ENCODE results near the gene PCNP. TPM values are rescaled to one million over a fixed set of nuclear protein-coding genes. Genes with fewer than 3 reads are reported as not detected.
"Not testable (repeated sequence)": the region's sequence is repeated elsewhere in the genome, so short reads cannot be mapped to it uniquely, and the experiment has no call there.

Gene PCNP
- total and polyA plus RNA-seq, 2 experiments from 2014 or later: 134 to 185 TPM

DNA sequence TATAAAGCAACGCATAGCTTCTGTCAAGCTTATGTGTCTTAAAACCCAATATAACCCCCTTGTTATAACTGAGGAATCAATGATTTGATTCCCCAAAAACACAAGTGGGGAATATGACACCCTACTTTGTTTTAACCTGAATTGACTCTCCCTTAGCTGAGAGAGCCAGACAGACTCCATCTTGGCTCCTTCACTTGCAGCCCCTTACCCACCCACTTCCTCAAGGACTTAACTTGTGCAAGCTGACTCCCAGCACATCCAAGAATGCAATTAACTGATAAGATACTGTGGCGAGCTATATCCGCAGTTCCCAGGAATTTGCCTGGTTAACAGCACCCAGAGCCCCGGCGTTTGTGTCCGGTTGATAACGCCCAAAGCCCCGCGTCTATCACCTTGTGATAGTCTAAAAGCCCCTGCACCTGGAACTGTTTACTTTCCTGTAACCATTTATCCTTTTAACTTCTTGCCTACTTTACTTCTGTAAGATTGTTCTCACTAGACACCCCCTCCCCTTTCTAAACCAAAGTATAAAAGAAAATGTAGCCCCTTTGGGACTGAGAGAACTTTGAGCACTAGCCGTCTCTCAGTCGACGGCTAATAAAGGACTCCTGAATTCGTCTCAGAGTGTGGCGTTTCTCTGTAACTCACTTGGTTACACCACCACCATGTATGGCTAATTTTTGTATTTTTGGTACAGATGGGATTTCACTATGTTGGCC is 67.6 kb downstream of the PCNP start:
- not testable (repeated sequence) for DNase-seq (ENCODE audit: low spot score)

DNA sequence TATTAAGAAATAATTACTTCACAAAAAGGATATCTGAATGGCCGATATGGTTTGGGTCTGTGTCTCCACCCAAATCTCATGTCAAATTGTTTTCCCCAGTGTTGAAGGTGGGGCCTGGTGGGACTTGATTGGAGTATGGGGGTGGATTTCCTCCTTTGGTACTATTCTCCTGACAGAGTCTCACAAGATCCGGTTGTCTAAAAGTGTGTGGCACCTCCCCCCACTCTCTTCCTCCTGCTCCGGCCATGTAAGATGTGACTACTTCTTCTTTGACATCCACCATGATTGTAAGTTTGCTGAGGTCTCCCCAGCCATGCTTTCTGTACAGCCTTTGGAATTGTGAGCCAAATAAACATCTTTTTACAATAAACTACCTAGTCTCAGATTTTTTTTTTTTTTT is 68.5 kb downstream of the PCNP start:
- Mint-ChIP-seq H3K4me3 (no peak overlapping the region), H3K4me1 (peaks cover 29% of the 10 kb centered on the region), H3K9me3 (no peaks in the 10 kb centered on the region), H3K36me3 (ENCODE audit: low read depth) (no peaks in the 10 kb centered on the region; the same call in 2 of the 3 replicates), H3K27me3 (ENCODE audit: insufficient read depth, low read depth, poor library complexity) (peaks cover 4% of the 10 kb centered on the region), H3K27ac (no peak overlapping the region)
- Histone ChIP-seq H3K4me1 (ENCODE audit: insufficient read depth) (peaks cover 17% of the 10 kb centered on the region), H3K27ac (ENCODE audit: low read depth) (no peak overlapping the region), H3F3A (replicated peaks; ENCODE audit: low read depth) (no peaks in the 10 kb centered on the region), H3K36me3 (ENCODE audit: insufficient read depth) (no peaks in the 10 kb centered on the region), H3K27me3 (ENCODE audit: insufficient read depth) (no peaks in the 10 kb centered on the region), H4K20me1 (replicated peaks; ENCODE audit: insufficient read depth) (no peaks in the 10 kb centered on the region), H3K9me2 (ENCODE audit: insufficient read depth) (no peaks in the 10 kb centered on the region), H2AFZ (no peak overlapping the region), H3K4me3 (no peak overlapping the region), H3K79me2 (replicated peaks; ENCODE audit: insufficient read depth) (no peaks in the 10 kb centered on the region), H3K4me2 (no peak overlapping the region)
- DNase-seq (ENCODE audit: low spot score) (no peak), ATAC-seq (no peak)
- TF ChIP-seq EZH2 (IDR thresholded peaks at IDR 0.05; ENCODE audit: low read depth, unreplicated experiment) (no peak), JUNB (IDR thresholded peaks at IDR 0.05; ENCODE audit: unreplicated experiment) (no peak), POLR2AphosphoS5 (IDR thresholded peaks at IDR 0.05; ENCODE audit: low read depth) (no peak), STAT1 (IDR thresholded peaks at IDR 0.05; ENCODE audit: unreplicated experiment) (no peak), EZH2phosphoT487 (IDR thresholded peaks at IDR 0.05; ENCODE audit: unreplicated experiment) (no peak), NANOG (IDR thresholded peaks at IDR 0.05; ENCODE audit: borderline replicate concordance) (no peak), ZNF114 (CRISPR knock-in tag; IDR thresholded peaks at IDR 0.05) (no peak), CREB1 (CRISPR knock-in tag; IDR thresholded peaks at IDR 0.05; ENCODE audit: low read depth) (no peak), ZNF331 (CRISPR knock-in tag; IDR thresholded peaks at IDR 0.05; ENCODE audit: low read depth) (no peak)
- TF ChIP-seq, protein P1, sequence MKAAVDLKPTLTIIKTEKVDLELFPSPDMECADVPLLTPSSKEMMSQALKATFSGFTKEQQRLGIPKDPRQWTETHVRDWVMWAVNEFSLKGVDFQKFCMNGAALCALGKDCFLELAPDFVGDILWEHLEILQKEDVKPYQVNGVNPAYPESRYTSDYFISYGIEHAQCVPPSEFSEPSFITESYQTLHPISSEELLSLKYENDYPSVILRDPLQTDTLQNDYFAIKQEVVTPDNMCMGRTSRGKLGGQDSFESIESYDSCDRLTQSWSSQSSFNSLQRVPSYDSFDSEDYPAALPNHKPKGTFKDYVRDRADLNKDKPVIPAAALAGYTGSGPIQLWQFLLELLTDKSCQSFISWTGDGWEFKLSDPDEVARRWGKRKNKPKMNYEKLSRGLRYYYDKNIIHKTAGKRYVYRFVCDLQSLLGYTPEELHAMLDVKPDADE (IDR thresholded peaks at IDR 0.05): no peak
- TF ChIP-seq, protein P2, sequence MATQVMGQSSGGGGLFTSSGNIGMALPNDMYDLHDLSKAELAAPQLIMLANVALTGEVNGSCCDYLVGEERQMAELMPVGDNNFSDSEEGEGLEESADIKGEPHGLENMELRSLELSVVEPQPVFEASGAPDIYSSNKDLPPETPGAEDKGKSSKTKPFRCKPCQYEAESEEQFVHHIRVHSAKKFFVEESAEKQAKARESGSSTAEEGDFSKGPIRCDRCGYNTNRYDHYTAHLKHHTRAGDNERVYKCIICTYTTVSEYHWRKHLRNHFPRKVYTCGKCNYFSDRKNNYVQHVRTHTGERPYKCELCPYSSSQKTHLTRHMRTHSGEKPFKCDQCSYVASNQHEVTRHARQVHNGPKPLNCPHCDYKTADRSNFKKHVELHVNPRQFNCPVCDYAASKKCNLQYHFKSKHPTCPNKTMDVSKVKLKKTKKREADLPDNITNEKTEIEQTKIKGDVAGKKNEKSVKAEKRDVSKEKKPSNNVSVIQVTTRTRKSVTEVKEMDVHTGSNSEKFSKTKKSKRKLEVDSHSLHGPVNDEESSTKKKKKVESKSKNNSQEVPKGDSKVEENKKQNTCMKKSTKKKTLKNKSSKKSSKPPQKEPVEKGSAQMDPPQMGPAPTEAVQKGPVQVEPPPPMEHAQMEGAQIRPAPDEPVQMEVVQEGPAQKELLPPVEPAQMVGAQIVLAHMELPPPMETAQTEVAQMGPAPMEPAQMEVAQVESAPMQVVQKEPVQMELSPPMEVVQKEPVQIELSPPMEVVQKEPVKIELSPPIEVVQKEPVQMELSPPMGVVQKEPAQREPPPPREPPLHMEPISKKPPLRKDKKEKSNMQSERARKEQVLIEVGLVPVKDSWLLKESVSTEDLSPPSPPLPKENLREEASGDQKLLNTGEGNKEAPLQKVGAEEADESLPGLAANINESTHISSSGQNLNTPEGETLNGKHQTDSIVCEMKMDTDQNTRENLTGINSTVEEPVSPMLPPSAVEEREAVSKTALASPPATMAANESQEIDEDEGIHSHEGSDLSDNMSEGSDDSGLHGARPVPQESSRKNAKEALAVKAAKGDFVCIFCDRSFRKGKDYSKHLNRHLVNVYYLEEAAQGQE (IDR thresholded peaks at IDR 0.05; ENCODE audit: unreplicated experiment): no peak
- TF ChIP-seq, protein P3, sequence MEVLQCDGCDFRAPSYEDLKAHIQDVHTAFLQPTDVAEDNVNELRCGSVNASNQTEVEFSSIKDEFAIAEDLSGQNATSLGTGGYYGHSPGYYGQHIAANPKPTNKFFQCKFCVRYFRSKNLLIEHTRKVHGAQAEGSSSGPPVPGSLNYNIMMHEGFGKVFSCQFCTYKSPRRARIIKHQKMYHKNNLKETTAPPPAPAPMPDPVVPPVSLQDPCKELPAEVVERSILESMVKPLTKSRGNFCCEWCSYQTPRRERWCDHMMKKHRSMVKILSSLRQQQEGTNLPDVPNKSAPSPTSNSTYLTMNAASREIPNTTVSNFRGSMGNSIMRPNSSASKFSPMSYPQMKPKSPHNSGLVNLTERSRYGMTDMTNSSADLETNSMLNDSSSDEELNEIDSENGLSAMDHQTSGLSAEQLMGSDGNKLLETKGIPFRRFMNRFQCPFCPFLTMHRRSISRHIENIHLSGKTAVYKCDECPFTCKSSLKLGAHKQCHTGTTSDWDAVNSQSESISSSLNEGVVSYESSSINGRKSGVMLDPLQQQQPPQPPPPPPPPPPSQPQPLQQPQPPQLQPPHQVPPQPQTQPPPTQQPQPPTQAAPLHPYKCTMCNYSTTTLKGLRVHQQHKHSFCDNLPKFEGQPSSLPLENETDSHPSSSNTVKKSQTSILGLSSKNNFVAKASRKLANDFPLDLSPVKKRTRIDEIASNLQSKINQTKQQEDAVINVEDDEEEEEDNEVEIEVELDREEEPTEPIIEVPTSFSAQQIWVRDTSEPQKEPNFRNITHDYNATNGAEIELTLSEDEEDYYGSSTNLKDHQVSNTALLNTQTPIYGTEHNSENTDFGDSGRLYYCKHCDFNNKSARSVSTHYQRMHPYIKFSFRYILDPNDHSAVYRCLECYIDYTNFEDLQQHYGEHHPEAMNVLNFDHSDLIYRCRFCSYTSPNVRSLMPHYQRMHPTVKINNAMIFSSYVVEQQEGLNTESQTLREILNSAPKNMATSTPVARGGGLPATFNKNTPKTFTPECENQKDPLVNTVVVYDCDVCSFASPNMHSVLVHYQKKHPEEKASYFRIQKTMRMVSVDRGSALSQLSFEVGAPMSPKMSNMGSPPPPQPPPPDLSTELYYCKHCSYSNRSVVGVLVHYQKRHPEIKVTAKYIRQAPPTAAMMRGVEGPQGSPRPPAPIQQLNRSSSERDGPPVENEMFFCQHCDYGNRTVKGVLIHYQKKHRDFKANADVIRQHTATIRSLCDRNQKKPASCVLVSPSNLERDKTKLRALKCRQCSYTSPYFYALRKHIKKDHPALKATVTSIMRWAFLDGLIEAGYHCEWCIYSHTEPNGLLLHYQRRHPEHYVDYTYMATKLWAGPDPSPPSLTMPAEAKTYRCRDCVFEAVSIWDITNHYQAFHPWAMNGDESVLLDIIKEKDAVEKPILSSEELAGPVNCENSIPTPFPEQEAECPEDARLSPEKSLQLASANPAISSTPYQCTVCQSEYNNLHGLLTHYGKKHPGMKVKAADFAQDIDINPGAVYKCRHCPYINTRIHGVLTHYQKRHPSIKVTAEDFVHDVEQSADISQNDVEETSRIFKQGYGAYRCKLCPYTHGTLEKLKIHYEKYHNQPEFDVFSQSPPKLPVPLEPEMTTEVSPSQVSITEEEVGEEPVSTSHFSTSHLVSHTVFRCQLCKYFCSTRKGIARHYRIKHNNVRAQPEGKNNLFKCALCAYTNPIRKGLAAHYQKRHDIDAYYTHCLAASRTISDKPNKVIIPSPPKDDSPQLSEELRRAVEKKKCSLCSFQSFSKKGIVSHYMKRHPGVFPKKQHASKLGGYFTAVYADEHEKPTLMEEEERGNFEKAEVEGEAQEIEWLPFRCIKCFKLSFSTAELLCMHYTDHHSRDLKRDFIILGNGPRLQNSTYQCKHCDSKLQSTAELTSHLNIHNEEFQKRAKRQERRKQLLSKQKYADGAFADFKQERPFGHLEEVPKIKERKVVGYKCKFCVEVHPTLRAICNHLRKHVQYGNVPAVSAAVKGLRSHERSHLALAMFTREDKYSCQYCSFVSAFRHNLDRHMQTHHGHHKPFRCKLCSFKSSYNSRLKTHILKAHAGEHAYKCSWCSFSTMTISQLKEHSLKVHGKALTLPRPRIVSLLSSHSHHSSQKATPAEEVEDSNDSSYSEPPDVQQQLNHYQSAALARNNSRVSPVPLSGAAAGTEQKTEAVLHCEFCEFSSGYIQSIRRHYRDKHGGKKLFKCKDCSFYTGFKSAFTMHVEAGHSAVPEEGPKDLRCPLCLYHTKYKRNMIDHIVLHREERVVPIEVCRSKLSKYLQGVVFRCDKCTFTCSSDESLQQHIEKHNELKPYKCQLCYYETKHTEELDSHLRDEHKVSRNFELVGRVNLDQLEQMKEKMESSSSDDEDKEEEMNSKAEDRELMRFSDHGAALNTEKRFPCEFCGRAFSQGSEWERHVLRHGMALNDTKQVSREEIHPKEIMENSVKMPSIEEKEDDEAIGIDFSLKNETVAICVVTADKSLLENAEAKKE (CRISPR knock-in tag; IDR thresholded peaks at IDR 0.05): no peak

More for the DNA sequence above, 67.6 kb downstream of the PCNP start:
- not testable (repeated sequence) for H4K20me1 ChIP-seq (replicated peaks; ENCODE audit: insufficient read depth); H3K27me3 Mint-ChIP-seq (ENCODE audit: insufficient read depth, low read depth, poor library complexity); H3K27ac ChIP-seq (ENCODE audit: low read depth); H3K4me3 ChIP-seq; H3K36me3 Mint-ChIP-seq (ENCODE audit: low read depth); H3K4me3 Mint-ChIP-seq; H3K4me2 ChIP-seq; H3K27me3 ChIP-seq (ENCODE audit: insufficient read depth); H3F3A ChIP-seq (replicated peaks; ENCODE audit: low read depth); H3K79me2 ChIP-seq (replicated peaks; ENCODE audit: insufficient read depth); H3K9me2 ChIP-seq (ENCODE audit: insufficient read depth); H3K36me3 ChIP-seq (ENCODE audit: insufficient read depth); H2AFZ ChIP-seq; ATAC-seq; H3K9me3 Mint-ChIP-seq; H3K27ac Mint-ChIP-seq
- peaks cover 29% of the 10 kb centered on the region for H3K4me1 Mint-ChIP-seq
- peaks cover 17% of the 10 kb centered on the region for H3K4me1 ChIP-seq (ENCODE audit: insufficient read depth)
